NCI-H2107 treated with DMSO at 0.1 percent for 48 hours (cell line): ENCODE results near the gene DDRGK1.

Source experiments
- DNase-seq: peaks from one replicate; lab custom pipeline; 2025; ENCODE audit not compliant: unreplicated experiment; lab: John Stamatoyannopoulos, UW

Gene DDRGK1

DNA sequence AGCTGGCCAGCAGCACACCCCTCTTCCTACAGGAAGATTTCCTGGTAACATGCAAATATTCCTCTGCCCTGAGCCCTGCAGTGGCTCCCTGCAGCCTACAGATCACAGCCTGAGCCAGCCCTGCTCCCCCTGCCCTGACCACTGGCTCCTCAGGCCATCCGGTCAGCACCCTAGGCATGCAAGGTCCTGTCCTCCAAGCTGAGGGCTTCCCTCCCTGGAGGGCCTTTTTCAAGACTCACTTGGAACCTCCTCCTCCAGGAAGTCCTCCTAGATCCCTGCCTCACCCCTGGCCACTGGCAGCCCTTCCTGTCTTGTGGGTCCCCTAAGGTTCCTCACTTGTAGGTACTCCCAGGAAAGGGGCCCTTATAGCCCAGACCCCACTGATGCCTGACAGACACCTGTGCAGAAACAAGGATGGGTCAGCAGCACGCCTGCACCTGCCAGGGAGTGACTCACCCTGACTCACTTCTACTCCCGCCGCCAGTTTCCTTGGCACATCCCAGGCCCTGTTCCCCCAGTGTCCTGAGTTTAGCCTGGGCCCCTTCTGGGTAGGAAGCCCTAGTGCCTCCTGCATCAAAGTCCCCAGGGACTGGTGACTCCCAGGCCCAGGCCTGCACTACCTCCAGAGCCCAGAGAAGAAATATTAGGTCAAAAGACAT, 31.3 kb upstream of the DDRGK1 start:
- no peak for DNase-seq

DNA sequence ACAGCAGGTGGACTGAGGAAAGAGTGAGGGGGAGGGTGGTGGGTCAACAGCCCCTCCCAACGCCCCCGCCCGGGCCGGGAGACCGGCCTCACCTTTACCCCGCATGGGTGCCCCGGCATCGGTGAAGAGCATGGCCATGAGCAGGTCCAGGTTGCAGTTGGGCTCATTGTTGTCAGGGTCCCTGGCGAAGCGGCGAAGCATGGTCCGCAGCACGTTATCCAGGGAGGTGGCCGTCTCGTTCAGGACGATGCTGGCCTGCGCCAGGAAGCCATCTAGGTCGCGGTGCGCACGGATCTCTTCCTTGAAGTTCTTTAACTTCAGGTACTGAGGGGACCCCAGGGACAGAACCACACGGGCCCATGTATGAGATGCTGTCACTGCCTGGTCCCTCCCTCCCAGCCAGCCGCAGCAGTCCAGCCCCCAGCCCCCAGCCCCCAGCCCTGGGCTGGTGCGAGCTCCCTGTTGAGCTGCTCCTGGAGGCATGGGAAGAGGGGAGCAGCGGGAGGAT, 29.6 kb upstream of the DDRGK1 start:
- DNase-seq: no peak

DNA sequence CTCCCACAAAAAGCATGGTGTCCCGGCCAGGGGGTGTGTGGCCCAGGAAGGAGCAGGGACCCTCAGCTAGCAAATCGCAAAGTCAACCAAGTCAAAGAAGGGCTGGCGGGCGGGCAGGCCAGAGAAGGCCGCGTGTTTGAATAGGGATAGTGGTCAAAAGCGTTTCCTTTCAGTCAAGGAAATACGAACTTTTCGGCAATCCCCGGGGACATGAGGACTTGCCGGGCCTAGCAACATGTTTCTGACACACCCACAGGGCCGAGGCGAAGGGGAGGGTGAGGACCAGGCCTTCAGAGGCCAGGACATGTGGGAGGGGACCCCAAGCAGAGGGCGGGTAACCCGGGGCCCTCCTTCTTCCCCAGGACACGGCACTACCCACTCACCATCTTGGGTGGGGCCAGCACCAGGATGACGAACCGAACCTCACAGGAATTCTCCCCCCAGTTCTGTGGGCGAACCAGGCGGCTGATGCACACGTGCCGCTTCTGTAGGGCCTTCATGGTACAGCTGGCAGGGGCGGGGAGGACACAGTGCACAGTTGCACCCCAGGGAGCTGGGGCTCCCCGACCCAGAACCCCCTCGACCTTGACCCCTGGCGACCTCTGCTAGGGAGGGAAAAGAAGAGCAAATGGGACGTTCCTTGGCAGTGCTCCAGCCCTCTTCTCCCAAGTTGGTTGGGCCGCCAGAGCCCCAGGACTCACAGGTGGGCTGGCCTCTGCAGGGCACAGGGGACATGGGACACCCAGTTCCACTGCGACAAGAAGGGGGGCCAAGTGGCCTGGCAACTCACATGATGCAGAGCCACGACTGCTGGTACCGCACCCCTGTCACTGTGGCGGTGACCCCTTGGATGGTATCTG, 28.9 kb upstream of the DDRGK1 start:
- no peak for DNase-seq

DNA sequence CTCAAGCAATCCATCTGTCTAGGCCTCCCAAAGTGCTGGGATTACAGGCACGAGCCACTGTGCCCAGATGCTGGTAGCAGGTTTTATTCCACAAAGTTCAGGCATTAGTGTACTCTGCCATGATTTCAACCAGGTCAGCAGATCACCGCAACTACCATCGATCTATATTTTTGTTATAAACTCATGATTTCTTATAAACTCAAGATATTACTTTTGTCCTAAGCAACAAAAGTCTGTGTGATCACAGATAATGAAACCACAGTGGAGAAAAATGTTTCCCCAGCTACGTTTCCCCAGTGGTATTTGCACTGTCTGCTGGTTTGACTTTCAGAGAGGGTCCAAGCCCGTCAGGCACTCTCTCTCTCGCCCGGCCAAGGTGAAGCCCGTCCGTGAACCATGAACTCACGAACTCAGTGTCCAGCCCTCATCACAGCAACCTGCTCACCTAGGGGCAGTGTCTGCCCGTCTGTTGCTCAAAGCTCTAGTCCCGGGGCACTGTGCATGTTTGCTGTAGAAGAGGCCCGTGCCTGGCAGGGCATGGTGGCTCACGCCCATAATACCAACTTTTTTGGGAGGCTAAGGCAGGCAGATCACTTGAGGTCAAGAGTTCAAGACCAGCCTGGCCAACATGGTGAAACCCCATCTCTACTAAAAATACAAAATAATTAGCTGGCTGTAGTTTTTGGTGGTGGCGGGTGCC, 27.6 kb upstream of the DDRGK1 start:
- no peak for DNase-seq

DNA sequence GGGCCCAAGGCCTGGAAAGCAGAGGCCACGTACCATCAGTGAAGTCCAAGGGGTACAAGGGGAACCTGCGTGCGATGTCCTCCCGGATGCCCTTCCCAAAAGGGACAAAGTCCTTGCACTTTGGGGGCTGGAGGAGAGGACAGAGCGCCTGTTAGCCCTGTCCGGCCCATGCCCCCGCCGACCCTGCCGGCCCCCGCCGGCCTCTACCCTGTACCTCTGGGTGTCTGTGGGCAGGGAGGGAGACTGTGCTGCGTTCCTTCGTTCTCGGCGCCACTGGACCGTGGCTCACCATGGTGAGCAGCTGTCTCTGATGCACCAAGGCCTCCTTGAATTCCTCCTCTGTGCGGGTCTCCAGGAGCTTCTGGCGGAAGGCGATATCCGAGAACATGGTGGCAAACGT, 26.6 kb upstream of the DDRGK1 start:
- DNase-seq: no peak

DNA sequence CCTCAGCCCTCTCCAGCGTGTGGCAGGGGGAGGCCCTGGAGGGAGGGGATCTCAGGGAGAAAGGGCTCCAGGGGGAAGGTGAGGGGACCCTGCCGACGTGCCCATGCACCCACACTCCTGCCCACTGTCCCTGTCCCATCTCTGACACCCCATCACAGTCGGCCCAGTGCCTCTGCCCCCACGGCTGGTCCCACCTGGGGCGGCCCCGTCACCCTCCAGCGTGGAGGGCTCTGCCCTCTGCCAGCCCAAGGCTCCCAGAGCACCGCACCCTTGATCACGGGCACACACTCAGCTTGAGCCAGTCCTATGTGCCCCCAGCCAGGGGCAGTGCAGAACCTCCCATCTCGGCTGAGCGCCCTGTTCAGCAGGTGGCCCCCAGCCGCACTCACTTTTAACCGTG, 25.3 kb upstream of the DDRGK1 start:
- no peak for DNase-seq

DNA sequence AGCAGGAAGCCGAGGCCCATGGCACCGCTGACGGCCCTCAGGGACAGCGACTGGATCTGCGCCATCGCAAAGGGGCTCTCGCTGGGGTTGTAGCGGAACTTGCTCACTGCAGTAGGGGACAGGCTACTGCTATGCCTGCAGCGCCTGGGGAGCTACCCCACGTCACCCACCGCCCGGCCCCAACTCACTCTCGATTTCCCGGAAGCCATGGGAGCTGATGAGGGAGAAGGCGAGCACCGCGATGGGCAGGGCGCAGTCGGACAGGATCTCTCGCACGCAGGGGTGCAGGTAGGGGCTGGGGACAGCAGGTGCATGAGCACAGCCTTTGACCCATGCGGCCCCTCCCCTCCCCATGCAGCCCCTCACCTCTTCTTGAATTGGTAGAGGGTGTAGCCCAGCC, 24.7 kb upstream of the DDRGK1 start:
- no peak for DNase-seq

DNA sequence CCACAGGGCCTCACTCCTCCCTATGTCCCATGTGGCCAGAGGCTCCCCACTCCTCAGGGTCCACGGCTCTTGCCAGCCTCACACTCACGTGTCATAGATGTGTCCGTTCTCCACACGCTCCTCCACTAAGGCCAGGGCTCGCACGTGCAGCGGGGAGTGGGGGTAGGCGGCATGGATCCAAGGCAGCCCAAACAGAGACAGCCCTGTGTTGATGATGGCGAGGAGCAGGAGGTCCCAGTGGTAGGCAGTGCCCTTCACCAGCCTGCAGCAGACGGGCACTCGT, 24.2 kb upstream of the DDRGK1 start:
- DNase-seq: no peak

DNA sequence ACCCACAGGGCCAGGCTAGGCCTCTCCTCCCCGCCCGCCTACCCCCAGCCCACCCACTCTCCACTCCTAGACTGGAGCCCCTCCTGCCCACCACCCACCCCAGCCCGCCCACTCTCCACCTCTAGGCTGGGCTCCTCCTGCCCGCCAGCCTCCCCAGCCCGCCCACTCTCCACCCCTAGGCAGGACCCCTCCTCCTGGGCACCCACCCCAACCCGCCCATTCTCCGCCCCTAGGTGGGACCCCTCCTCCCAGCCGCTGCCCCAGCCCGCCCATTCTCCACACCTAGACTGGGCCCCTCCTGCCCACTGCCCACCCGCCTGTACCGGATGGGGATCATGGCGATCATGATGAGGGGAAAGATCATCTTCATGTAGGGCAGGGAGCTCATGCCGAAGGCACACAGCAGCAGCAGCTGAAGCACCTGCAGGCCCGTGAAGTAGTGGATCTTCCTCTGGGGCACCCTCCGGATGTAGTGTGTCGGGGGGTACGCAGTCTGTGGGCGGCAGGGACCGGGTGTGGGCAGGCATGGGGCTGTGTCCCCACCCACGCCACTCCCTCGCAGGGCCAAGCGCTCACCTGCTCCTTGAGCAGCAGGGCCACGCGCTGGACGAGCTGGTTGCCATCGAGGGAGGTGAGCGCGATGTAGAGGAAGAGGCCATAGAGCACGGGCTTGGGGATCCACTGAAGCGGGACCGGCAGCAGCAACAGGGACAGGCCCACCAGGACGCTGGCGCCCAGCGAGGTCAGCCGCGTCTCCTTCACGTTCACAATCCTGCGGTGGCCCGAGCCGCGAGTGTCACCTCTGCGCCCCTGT, 23.7 kb upstream of the DDRGK1 start:
- DNase-seq: no peak

DNA sequence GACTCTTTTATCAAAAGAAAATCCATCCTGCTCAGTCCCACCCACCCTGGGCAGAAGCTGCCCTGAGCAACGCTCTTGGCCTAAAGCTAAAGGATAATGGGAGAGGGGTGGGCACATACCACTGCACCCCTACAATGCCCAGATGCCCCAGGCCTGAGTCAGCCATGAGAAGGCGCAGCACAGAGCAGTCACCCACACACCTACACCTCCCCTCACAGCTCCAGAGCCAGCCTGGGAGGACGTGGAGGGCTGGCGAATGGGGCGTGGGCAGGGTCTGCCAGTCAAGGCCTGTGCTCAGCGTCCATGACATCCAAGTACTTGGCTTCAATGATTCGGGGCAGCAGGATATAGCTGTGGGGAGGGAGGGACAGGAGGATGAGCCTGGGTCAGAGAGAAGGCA, 23.0 kb upstream of the DDRGK1 start:
- no peak for DNase-seq

DNA sequence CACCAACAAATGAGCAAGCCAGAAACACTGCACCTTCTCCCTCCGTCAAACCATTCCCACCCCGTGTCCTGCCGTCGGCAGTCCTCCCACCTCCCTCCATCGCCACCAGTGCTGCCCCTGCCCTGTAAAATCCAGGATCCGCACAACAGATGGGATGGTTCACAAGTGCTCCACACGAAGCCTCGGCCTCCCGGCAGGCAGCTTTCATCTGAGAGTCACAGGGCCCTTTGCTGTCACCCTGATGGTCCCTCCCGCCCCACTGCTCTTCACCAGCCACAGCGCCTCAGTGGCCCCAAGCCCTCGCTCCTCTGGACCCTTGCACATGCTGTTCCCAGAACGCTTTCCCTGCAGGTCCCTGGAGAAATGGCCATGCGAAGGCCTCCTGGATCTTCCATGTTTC, 22.4 kb upstream of the DDRGK1 start:
- DNase-seq: no peak

DNA sequence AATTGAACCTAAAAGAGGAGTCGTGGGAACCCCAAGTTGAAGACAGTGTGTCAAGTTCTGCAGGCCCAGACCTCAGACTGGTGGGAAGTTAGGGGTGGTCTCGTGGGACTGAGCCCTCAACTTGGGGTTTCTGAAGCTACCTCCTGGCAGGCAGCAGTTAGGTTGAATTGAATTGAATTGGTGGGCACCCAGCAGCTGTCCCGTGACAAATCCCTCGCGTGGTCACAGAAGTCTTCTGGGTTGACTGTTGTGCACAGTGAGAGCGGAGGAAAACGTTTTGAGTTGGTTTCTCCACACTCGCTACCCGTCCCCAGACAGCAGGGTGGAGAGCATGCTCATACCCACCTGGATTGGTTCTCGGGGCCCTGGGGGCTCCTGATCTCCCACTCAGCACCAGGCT, 21.6 kb upstream of the DDRGK1 start:
- DNase-seq: no peak

DNA sequence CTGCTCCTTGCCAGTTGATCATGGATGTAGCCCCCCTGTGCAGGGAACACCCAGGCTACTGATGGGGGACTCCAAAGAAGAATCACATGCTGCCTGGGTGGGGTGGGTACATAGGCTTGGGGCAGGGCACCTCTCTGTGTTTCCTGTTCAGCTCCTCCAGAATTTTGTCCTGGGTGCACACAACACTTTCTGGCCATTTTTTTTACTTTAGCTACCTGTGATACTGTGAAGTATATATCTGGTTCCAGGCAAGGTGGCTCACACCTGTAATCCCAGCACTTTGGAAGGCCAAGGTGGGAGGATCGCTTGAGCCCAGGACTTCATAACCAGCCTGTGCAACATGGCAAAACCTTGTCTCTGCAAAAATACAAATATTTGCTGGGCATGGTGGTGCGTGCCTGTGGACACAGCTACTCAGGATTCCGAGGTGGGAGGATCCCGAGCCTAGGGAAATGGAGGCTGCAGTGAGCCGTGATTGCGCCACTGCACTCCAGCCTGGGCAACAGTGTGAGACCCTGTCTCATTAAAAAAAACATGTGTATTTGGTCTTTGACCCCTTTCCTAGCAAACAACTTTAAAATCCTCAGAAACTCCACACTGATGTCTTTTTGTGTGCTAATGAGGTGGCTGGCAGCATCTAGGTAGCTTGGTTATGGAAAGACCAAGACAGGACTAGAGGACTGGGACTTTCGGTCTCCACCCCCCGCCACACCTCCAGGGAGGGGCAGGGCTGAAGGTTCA, 20.4 kb upstream of the DDRGK1 start:
- no peak for DNase-seq

DNA sequence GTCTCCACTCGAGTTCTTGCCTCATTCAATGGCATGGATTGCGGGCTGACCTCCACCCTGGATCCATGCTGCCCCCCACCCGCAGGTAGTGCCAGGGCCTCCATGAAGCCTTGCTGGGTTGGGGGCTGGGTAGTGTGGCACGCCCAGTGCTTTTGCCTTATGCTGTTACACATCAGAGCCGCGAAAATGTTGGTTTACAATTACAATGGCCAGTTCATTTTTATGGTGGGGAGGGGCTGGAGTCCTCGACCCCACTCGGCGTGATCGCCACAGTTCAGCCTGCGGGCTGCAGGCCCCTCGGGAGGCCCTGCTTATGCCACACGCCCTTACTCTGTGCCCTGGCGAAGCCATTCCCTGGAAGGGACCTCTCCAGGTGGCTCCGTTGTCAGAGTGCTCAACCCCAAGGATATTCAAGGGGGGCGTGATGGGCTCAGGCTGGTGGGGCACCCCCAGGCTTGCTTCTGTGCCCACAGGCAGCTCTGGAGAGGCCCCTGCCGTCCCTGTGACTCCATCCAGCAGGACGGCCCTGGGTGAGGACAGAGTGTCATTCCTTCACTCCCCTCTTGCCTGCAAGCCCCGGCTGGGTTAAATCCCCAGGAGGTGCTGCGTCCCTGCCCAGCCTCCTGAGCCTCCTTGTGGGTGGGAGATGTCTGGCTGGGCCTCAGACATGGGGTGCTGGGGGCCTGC, 19.7 kb upstream of the DDRGK1 start:
- no peak for DNase-seq

DNA sequence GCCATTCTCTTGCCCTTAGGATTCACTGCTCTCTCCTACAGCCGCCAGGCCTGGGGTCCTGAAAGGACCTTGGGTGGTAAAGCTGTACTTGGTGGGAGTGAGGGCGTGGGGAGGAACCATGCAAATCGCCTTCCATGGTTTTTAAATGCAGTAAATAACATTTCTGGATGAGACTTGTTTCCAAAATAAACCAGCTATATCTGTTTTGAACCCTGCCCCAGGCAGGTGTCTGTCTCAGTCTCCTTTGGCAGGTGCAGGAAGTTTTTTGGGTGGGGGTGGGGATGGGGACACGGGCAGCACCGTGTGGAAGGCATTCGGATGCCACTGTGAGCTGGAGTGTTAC, 19.1 kb upstream of the DDRGK1 start:
- no peak for DNase-seq

DNA sequence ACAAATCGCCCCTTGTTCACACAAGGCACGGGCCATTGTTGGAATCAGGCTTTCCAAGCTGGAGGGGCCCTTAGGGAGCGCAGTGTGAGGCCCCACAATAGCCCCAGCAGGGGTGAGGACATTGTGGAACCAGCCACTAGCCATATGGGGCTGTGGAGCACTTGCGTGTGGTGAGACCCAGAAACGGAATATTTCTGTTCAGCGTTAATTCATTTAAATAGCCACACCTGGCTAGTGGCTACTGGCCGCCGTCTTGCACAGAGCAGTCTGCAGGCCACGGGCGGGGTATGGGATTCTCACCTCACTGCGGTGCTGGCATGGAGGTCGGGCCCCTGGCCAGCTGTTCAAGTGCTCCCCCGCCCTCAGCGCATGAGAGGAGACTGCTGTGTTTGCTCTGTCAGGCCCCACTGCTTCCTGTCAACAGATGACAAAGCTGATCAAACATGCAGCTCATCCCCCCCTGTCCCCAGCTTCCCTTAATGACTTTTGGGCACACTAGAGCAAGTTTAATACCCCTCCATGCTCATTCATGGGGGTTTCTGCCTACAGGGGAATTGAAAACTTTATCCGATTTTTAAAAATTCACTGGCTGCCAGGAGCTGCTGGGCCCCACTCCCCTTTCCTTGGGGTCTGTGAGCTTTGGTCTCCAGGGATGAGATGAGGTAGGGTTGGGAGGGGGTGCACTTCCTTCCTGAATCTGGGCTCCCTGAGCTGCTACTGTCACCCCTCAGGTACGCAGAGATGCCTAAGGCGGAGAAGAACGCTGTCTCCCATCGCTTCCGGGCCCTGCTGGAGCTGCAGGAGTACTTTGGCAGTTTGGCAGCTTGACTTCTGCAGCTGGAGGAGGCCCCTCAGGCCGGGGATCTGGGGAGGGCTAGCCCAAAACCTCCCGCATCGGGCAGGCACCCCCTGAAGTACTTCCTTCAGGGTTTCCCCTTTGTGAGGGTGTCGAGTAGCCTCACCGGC, 18.4 kb upstream of the DDRGK1 start:
- DNase-seq: no peak

DNA sequence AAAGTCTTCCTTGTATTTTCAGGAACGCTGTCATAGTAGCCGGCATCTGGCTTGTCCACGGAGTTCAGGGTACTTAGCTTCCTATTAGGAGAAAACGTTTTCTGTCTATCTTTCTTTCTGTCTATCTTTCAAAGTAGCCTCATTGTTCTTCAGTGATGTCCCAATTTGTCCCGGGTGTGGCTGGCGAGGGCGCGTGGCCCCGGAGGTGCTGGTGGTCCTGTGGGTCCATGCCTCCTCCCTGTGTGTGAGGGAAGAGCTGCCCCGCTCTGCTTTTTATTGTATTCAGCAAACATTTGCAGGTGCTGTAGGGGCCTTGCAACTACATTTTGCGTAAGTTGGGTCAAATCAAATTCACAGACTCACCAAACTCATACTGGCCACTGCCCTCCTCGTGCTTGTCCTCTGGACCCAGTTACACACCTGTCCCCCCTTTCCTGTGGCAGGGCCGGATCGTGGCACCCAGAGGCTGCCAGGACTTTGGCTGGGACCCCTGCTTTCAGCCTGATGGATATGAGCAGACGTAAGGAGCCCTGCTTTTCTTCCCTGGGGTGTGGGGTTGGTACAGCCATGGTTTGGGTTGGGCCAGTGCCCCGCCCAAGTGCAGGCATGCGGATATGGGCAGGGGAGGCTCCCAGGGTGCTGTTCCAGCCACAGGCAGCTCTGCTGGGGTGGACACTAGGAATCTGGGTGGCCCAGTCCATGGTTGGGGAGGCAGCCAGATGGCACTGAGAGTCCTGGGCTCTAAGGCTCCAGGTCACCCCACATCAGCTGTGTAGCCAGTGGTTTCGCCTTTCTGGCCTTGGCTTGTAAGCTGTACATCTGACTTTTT, 17.1 kb upstream of the DDRGK1 start:
- DNase-seq: no peak

DNA sequence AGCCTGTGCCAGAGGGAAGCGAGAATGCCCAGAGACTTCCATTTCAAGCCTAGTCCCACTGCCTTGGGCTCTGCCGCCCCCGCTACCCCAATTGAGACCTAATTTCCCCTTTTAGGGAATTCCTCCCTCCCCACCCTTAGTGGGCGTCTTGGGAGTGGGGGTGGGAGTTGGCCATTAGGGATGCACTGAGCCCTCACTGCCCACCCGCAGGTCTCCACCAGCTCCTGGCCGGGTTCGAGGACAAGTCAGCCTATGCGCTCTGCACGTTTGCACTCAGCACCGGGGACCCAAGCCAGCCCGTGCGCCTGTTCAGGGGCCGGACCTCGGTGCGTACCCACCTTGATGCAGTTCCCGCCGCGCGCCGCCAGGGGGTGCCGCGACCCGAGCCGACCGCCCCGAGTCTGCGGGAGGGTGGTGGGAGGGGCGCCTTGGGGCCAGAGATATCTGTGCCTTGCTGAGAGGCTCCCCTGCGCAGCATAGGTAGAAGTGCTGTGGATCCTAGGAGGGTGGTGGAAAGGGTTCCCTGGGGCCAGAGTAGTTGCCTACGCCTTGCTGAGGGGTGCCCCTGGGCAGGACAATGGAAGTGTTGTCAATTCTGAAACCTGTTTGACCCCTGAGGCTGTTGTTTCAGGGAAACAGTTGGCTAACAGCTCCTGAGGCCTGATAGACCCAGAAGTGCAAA, 14.0 kb upstream of the DDRGK1 start:
- no peak for DNase-seq
